ENCODE results near the gene LRRC2.
"Not testable (repeated sequence)": the region's sequence is repeated elsewhere in the genome, so short reads cannot be mapped to it uniquely, and the experiment has no call there.

LRRC2 gene

DNA sequence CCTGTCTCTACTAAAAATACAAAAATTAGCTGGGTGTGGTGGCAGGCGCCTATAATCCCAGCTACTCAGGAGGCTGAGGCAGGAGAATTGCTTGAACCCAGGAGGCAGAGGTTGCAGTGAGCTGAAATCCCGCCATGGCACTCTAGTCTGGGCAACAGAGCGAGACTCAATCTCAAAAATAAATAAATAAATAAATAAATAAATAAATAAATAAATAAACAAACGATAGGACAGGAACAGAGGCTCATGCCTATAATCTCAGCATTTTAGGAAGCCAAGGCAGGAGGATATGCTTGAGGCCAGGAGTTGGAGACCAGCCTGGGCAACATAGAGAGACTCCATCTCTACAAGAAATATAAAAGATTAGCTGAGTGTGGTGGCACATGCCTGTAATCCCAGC lies 43.9 kb downstream of the LRRC2 start:
- not testable (repeated sequence) for DNase-seq

DNA sequence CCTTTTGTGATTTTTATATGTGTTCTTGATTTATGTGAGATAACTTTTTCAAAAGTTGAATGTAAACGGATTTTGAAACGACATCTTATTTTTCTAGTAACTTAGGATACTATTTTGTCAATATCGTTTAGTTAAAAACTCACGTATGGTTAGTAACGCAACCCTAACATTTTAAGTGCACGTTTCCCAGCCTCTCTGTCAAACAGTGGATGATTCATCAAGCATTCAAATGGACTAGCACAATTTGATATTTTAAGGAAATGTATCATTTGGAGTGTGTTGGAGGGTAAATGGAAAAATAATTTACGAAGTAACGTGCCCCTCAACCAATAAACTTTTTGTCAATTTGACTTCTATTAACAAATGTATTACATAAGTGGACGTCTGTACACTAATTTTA lies 45.0 kb downstream of the LRRC2 start:
- DNase-seq: no peak

DNA sequence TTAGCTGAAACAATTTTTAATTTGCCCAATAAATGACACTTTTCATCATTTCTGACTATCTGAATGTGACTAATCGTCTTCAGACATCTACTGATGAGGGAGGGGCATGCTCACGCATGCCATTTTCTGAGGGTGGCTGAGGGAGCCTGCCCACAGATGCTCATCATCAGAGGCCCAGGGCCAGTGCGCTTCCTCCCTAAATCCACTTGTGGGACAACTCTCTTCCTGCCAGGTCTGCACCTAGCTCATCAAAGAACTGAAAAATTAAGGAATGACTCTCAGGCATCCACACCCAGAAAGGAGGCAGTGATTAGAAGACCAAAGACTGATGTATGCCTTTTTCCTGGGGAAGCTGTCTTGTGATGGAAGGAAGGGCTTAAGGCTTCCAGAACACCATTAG lies 45.6 kb downstream of the LRRC2 start:
- no peak for DNase-seq

DNA sequence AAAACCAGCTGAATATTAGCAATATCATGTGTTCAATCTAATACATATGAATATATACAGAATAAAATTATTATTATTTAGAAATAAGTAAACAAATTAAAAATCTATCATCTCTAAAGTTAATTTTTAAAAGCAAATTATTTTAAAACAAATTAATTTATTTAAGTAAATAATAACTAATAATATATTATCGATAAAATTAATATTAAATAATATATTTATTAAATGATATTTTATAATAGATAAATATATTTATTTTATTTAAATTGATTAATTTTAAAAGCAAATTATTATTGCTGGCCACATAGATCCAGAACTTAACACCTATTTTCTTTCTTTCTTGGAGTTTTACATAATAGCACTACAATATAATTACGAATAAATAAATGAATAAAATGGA lies 46.1 kb downstream of the LRRC2 start:
- DNase-seq: no peak

DNA sequence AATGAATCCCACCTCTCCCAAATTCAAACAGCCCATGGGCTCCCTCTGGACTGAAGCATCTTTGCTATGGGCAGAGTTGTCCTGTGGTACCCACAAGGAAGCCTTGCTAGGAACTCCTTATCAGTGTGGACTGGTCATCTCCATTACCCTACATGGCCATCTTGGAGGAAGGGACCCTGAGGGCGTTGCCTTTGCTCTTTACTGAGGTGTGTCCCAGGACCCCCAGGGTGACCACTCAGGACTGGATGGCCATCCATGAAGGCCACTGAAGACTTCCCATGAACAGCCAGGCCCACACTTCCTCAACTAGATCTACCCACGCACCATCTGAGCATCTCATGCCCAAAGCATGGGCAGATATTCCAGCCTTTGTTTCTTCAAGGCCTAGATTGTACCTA lies 48.3 kb downstream of the LRRC2 start:
- DNase-seq: no peak

DNA sequence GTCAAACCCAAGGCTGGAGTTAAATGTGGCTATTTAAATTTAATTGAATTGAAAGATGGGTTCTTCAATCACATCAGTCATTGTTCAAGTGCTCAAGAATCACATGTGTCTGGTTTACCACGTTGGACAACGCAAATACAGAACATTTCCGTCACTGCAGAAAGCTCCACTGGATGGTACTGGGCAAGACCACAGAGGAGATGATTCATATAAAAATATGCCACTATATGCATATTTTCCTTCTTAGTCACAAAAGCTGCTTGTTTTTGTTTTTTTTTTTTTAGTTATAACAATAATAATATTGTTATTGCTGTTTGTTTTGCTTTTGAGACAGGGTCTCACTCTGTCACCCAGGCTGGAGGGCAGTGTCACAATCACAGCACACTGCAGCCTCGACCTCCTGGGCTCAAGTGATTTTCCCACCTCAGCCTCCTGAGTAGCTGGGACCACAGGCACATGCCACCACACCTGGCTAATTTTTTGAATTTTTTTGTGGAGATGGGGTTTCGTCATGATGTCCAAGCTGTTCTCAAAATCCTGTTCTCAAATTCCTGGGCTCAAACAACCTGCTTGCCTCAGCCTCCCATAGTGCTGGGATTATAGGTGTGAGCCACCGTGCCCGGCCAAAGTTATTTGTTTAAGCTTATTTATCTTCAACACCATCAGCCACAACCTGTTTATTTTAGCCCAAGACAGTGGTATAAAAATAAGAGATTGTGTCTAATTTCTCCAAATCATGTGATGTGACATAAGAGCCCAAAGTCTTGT lies 48.9 kb downstream of the LRRC2 start:
- no peak for DNase-seq

DNA sequence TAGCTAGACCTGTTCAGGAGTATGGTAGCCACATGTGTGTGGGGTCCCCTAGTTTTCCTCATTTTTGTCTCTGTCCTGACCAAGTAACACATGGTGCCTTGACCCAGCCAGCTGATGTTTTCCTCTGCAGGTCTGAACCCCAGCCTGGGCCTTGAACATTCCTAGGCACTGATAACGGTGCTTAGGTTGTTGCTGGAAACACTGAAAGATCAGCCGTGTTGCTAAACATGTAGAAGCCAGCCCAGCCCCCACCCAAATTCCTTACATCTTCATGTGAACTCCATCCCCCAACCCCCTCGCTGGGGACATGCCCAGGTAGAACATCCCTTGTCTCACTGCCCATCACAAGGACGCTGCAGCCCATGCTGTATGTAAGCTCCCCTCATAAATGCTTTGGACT lies 49.6 kb downstream of the LRRC2 start:
- no peak for DNase-seq

DNA sequence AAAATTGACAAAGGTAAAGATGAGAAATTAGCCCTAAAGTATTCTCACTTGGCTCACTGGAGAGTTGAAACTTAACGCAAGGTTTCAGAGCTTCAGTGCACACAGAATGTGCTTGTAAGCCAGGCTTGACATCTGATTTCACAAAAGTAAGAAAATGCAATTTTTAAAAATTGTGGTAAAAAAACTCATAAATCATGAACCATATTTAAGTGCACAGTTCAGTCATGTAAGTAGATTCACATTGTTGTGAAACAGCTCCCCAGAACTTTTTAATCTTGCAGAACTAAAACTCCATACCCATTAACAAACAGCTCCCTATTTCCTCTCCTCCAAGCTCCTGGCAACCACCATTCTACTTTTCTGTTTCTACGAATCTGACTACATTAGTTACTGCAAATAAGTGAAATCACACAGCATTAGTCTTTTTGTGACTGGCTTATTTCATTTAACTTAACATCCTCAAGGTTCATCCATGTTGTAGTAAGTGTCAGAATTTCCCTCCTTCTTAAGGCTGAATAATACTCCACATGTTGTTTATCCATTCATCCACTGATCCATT lies 53.8 kb downstream of the LRRC2 start:
- DNase-seq: no peak

DNA sequence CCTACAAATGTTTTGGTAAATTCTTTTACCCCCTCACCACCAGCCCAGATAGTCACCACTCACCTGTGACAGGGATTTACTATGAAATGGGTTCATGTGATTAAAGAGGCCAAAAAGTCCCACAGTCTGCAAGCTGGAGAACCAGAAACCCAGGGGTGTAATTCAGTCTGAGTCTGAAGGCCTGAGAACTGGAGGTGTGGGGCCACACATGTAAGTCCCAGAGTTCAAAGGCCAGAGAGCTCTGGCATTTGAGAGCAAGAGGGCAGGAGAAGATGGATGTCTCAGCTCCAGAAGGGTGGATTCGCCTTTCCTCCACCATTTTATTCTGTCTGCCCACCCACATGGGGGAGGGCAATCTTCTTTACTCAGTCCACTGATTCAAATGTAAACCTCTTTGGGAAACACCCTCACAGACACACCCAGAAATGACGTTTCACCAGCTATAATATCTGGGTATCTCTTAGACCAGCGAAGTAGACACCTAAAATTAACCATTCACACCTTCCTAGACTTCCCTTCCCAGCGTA lies 56.4 kb downstream of the LRRC2 start:
- DNase-seq: no peak

DNA sequence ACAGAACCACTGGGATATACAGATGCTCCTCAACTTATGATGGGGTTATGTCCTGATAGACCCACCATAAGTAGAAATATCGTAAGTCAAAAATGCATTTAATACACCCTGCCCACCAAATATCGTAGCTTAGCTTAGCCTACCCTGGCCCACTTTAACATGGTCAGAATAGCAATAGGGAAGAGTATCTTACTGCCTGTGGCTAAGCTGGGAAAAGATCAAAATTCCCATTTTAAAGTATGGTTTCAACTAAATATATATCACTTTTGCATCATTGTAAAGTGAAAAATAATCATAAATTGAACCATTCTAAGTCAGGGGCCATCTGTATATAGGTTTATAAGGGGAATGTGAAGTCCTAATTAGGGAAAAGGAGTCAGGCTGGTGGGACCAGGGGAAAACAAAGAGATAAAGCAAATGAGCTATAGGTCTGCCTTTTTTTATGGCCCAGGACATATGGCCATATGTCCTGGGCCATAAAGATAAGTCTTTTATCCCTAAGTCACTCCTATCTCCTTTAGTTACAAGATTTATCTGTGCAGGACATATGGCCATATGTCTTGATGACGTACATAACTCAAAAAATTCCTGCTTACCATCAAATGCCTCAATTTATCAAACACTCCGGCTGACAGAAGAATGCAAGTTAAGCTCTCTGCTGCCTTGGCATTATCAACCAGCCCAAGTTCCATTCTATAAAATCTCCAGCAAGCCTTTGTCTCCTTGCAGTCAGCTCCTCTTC lies 57.1 kb downstream of the LRRC2 start:
- no peak for DNase-seq

DNA sequence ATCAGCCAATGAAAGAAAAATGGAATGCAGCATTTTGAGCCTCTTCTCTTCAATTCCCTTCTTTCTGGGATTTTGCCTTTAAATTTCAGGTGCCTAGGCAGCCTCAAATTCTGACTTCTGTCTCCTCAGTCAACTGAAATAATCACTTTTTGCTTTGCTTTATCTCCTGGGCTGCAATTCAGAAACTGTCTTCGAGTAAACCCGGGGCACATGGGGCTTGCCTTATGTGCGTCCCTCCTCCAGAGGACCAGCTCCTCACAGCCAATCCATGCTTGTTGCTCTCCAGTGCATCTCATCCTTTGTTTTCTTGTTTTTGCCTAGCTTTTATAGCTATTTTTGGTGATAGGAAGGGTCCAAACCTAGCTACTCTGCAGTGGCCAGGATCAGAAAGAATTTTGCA lies 59.6 kb downstream of the LRRC2 start:
- no peak for DNase-seq

DNA sequence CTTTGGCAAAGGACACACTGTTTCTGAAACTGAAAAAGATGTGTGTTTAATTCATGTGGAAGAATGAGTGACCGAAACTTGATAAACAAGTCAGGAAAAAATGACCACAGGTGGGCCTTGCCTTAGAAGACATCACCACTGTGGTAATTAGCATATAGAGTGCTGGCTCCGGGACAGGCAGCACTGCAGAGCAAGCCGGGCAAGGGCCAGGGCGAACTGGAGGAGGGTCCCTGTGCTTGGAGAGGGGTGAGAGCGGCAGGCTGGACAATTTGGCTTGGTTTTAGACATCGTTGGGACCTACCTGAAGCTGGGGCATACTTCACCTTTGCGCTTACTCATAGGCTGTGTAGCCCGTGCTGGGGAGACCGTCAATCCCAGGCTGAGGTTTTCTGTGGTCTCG lies 60.1 kb downstream of the LRRC2 start:
- DNase-seq: no peak

DNA sequence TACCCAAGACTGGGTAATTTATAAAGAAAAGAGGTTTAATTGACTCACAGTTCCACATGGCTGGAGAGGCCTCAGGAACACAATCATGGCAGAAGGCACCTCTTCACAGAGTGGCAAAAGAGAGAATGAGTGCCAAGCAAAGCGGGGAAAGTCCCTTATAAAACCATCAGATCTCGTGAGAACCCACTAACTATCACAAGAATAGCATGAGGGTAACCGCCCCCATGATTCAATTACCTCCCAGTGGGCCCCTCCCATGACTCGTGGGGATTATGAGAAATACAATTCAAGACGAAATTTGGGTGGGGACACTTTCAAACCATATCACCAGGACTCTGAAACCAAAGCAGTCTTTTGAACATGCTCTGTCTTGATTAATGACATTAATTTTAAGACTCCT lies 61.3 kb downstream of the LRRC2 start:
- DNase-seq: no peak

DNA sequence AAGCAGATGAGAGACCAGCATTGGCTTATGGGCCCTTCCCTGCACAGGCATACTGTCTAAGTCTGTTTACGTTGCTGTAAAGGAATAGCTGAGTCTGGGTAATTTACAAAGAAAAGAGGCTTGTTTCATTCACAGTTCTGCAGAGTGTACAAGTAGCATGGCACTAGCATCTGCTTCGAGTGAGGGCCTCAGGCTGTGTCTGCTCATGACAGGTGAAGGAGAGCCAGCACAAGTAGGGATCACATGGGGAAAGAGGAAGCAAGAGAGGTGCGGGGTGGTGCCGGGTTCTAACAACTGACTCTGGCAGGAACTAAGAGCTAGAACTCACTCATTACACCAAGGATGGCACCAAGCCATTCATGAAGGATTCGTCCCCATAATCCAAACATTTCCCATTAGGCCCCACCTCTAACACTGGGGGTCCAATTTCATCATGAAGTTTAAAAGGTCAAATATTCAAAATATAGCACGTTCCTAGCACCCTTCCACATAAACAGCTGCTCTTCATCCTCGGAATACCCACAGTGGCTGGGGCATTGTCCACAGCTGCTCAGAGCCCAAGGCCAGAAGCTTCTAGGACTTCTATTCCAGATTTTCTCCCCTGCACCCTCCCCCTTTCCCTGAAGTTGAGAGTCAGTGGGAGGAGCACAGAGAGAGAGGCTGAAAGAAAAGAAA lies 62.8 kb downstream of the LRRC2 start:
- DNase-seq: no peak

DNA sequence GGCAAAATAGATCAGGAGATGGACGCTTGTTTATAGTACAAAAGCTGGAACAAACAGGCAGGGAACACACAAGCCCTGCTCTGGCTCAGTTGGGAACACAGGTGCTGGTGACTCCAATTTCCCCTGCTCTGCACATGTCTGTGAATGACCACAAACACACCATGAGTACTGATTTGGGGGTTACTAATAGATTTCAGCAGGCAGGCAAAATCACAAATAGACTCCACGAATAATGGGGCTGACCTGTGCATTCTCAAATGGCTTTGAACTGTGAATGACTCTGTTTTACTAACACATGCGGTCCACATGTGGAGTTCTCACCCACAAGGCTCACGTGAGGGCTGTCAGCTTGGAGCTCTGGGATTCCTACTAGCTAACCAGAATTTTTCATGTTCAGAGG lies 64.4 kb downstream of the LRRC2 start:
- no peak for DNase-seq

DNA sequence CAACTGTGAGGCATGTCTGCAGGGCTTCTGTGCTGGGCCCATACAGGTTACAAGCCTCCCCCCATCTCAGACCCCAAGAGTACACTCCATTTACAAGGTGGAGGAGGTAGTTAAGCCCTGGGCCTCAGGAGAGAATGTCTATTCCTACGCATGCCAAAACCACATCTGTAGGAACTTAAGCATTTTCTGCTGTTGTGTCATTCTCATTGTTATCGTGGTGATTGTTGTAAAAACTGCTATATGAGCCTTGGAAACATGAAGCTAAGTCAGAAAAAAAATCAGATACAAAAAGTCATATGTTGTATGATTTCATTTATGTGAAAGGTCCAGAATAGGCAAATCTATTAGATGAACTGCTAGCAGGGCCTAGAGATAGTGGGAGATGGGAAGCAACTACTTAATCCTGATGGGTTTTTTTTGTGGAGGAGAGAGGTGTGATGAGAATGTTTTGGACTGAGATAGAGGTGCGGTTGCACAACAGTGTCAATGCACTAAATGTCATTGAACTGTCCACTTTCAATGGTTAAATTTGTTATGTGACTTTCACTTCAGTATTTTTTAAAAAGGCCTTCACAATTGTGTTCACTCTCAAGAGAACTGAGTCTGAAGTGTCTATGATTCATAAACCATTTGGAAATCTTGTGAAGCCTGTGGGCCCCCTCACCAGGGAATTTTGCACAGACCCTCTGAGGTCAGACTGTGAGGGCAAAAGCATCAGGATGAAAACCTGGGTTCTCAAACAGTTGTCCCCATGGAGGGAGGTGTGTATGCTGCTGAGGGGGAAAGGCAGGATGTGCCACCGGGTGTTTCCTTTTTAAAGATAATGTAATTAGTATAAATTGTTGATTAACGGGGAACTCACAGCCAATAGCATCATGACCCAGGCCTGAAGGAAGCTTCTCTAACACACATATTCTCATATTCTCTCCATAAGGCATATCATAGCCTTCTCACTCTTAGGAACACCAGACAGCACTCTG lies 65.2 kb downstream of the LRRC2 start:
- no peak for DNase-seq

DNA sequence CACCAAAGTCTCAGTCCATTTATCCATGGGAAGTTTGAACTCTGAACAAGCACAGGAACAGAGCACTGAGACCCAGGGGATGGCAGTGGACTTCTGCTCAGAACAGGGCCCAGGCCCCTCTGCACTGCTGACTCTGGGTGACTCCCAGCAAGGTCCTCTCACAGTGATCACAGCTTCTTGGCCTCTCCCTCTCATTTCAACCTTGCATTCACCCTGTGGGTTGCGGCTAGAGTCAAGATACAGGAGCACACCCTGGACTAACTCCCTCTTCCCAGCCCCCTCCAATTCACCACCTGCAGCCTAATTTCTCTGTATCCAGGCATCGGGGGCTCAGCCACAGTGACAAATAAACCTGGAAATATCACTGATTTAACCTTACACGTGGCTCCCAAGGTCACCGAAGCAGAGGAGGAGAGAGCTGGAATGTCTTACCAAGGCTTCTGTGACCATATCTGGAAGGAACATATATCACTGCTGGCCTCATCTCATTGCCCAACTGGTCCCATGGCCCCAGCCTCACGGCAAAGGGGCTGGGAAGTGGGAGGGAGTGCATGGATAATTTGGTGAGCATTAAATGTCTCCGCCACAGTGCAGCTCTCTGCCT lies 67.1 kb downstream of the LRRC2 start:
- DNase-seq: no peak

DNA sequence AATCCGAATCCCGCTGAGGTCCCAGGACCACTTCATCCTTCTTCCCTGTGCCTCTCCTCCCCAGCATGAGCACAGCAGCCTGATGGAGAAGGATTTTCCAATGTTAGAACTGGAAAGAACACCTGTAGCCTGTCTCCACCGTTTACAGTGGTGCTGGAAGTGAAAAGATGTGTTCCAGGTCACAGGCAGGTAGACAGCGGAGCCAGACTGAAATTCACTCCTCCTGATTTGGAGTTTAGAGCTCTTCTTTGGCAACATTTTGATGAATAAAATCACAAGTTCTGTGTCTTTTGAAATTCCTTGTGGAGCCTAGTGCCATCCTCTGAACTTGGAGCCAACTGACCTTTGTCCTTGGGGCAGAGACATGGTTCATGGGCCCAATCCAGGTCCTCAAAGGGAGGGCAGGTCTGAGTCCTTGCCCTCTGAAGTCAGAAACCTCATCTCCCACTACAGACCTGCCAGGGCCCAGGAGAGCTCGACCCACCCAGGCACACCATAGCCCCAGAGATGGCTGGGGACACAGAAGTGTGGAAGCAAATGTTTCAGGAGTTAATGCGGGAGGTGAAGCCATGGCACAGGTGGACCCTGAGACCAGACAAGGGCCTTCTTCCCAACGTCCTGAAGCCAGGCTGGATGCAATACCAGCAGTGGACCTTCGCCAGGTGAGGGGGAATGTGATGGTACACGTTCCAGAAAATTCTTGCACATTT lies 68.4 kb downstream of the LRRC2 start, which contains the start of gene RTP3:
RTP3 (plus strand) TSS at position 421 of the 710 bp plus-strand sequence; CDS start at position 508, 87 bp downstream.
- DNase-seq: no peak

DNA sequence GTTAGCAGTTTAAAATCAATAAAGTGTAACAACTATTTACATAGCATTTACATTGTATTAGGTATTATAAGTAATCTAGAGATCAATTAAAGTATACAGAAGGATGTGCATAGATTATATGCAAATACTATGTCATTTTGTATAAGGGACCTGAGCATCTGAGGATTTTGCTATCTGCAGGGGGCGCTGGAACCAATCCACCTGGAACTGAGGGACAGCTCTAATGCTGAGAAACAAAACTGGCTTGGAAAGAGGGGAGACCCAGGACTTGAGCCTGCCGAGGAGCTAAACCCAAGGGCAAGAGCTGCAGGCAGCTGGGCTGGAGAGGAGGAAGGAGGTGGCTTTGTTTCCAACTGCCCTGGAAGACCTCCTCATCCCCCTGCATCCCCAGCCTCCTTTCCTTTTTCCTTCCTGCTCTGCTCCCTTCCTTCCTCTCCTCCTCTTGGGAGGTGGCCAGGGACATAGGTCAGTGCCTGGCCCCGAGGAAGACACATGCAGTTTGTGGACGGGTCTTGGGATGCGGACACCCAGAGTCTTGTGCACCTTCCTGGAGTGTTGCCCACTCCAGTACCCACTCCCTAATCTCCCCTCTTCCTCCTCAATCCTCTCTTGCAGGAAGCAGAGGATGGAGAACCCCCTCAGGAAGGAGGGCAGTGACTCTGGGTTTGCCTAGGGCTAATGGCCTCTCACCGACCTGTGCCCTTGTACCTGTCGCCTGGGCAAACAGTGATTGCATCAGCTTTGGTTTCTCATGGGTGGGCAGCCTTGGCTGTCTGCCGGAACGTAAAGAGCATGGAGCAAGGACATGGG lies 69.2 kb downstream of the LRRC2 start:
- DNase-seq: no peak

DNA sequence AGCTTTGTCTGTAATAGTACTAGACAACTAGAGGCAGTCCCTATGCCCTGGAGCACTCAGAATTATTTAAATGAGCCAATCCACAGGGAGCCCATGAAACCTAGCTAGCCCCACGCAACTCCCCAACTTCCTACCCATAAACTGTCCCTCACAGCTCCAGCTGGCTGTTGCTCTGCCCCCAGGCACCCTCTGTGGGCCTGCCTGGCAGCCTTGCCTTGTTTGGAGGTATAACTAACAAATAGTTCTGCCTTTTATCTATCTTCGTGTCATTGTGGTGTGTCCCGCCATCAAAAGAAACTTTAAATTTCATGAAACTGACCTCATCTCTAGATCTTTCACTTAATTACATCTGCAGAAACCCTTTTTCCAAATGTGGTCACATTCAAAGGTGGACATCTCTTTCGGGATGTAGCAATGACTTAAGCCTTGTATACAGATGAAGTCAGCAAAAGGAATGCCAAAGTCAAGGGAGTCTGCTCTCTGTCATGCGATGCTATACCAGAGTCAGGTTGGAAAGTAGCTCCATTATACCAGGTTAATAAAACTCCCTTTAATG lies 70.1 kb downstream of the LRRC2 start:
- no peak for DNase-seq
